ENCODE data around the gene APBA1.
"Not testable (repeated sequence)": the region's sequence is repeated elsewhere in the genome, so short reads cannot be mapped to it uniquely, and the experiment has no call there.

The APBA1 gene

DNA sequence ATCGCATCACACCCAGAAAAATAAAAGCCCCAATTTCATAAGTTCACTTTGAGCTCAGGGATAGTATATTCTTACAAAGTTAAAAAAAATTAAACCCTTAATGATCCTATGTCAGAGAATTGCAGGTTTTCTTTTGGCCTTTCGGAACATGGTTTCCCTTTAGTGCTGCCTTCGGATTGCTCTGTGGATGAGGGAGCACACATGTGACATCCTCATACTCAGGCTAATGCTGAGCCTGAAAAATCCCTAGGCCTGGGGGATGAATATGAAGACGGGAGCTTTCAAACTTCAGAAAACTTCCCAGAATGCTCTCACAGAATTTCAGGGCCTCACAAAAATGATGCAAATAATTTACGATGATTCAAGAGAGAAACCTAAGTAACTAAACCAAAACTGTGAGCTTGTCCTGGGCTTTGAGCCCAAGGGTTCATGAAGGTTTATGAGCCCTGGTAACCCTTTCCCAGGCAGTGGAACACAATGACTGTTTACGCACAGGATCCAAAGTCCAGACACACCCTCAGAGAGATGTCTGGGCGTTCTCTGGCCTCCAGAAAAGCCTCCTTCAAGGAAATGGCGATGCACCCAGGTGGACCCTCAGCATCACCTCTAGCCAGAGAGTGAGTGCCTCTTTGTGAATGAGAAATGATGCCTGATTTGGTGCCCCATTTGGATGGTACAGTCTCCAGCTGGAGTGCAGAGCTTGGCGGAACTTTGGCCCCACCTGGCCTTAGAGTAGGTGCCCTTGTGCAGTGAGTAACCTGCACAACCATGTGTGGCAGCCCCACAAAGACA lies 201.8 kb downstream of the APBA1 start:
- DNase-seq: no peak

DNA sequence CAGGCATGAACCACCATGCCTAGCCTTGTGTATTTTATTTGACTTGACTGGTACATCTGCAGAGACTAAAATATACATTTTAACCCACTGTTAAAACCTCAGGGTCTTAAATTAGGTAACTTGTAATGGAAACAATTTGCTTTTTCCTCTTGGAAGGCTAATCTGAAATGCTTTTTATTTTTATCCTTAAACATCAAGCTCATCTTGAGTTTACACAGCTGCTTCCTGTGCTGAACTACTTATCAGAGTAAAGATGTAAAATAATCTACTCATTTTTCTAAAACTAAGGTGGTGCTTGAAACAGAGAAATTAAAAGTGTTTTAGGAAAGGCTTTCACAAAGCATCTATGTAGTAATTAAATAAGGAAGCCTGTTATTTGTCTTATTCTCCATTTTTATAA lies 203.0 kb downstream of the APBA1 start:
- no peak for DNase-seq

- DNase-seq: no peak
Observed at GRCh38 chr9:69468380-69468779, 203.8 kb downstream of the APBA1 start.

DNA sequence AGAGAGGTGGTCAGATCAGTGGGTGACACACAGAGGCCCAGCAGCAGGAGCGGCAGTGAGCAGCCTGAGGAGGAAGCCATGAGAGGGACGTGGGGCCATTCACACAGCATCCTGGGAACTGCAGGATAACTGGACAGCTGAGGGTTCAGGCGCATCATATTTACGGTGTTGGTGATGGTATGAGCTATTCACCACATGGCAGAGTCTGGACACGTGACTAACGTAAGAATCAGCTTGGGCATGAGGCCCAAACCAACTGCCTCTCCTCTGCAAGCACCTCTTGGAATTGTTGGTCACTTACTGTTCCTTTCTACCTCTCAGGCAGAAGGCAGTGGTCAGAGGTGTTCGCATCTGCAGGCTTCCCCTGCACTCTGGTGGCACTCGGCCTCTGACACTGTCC lies 206.0 kb downstream of the APBA1 start:
- DNase-seq: no peak

DNA sequence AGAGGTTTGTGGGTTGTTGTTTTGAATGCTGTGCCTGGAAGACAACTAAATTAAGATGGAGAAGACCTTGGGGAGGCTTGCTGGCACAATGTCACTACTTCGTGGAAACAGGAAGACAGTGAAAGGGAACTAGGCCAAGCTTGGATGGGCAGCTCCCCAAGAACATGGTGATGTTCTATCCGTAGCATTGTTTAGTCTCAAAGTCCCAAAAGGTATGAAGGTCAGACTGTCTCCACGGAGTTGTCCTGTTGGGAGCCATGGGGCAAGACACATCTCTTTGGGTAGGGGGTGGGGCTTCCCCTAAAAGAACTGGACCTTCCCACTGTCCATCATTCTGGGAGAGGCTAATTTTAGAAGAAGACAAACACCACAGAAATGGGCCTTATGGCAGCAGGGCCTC lies 206.7 kb downstream of the APBA1 start:
- DNase-seq: no peak

DNA sequence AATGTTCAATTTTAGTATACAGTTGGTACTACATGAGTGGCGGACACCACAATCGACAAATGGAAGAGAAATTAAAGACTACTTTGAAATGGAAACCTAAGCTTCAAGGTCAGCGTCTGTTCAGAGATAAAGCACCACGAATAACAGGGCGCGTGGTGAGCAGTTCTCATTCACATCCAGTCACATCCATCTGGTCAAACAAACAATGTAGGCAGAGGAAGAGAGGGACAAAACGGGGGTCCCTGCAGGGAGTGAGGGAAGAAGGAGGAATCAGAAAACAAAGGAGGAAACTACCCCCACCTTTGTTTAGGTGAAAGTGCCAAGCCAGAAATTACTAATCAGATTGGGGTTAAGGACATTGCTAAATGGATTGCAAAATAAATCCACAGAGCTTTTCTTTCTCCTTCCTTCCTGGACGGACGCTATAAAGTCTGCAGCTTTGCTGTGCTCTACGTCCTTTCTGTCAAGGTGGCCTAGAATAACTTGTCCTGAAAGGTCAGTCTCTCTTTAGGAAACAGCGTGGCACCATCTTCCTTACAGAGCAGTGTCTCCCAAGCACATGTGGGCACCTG lies 208.6 kb downstream of the APBA1 start:
- no peak for DNase-seq

DNA sequence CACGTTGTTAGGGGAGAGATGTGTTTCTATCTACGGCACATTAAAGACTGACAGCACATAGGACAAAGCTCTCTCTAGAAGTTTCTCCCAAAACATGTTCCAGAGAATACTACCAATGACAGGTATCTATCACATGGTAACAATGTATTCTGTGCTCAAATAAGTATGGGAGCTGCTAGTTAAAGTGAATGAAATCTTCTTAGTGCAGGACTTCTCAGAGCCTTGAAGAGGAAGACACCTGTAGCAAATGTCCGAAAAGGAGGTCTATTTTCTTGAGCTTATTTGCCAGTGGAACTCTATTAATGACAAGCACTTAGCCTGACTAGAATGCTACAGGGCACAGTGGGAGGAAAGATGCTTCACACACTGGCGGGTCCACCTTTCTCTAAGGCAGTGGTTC lies 209.8 kb downstream of the APBA1 start:
- DNase-seq: no peak

DNA sequence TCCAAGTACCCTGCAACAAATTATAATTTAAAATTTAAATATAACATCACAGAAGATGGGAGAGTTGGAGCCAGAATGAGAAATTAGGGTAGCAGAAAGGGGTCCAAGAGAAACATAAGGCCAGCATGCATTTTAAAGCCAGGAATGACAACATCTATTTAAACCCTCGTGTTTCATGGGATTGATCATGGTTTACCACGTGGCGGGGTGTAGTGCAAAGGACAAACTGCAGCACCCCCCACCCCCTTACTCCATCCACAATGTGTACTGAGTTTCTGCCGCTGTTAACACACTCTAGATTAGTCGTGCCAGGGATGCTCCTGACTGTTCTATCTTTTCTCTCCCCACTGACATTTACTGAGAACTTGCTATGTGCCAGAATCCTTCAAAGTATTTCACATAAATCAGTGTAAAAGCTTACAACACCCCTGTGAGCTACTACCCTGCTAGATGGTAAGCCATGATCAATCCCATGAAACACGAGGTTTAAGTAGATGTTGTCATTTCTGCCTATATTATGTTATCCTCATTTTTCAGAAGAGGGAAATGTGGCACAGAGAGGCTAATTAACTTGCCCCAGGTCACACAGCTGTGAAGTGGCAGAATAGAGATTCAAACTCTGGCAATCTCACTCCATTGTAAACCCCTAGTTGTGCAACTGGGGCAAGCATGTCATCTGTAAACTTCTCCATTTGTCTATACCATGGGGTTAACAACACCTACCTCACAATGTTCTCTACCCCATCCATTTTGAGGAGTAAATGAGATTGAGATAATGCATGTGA lies 210.9 kb downstream of the APBA1 start:
- DNase-seq: no peak

DNA sequence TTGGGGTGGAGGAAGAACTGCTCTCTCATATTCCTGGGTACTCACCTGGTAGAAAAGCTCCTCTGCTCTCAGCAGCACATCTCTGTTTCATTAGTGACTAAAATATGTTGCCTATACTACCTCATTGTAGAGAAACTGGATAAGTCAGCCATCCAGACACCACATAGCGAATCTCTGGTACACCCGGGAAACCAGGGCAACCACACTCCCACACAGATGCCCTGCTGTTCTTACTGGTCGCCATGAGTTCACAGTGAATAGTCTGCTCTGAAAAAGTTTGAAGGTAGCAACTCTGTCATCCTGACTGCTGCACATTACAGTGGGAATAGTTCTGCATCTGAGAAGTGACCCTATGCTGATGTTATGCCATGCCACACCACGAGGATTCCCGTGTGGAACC lies 212.2 kb downstream of the APBA1 start:
- no peak for DNase-seq

DNA sequence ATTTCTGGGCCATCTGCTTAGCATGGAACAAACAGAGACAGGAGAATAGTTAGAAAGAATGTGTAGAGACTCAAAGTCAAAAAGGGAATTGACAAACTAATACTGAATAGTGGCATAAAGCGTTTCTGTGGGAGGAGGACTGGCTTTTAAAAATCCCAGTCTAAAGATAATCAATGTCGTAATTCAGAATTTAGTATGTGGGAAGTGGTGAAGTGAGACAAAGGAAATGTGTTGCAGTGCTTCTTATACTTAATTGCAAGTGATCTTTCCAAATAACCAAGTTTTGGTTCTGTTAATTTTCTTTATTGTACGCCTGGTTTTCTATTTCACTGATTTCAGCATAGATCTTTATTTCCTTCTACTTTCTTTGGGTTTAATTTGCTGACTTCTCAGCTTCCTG lies 214.0 kb downstream of the APBA1 start:
- no peak for DNase-seq

DNA sequence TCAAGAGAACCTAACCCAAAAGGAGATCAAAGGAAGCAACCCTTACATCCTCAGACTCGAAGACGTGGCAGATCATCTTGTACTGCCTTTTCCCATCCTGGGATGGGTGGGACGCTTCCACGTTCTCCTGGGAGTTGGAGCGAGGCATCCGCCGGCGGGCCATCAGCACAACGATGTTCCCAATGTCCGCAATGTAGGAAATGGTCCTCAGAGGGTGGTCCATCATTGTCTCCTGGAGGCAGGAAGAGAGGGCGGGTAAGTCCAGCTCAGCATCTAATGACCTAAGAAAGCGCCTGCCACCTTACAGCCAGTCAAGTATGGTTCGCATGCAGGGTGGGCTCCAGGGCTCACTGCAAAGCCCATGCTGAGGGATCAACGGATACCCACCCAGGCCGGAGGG lies 216.0 kb downstream of the APBA1 start:
- DNase-seq: no peak

DNA sequence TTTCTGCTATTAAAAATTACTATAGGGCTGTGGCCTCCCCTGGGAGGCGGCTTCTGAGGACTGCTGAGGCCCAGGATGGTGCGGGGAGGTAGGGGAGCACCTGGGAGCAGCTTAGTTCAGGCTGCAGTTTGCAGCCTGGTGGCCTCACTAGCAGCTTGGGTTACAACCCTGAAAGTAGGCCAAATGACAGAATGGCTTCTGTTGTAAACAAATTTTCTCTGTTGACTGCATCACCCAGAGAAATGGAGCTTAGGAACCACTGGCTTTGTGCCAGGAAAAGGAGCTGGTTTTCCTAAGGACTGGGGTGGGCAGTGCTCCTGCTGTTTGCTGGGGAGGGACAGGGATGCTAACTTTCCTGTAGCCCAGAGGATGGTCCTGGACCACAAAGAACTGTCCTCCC lies 216.9 kb downstream of the APBA1 start:
- no peak for DNase-seq

DNA sequence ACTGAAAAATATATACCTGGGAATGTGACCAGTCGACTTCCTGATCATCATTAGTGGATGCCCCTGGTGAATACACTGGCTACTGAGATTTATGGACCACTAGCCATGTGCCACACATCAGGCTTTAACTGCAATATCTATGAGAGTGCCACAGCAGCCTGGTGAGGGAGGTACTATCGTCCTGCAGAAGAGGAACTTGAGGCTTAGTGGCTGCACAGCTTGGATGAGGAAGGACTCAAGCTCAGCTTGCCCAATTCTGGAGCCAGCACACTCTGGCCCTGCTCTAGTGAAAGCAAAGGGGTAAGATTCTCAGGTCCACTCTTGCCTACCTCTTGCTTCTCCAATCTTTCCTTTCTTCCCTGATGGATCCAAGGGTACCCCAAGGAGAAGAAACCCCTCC lies 217.8 kb downstream of the APBA1 start:
- no peak for DNase-seq

- no peak for DNase-seq
Observed at GRCh38 chr9:69453746-69454145, 218.4 kb downstream of the APBA1 start.

- no peak for DNase-seq
Observed at GRCh38 chr9:69452110-69452782, 219.9 kb downstream of the APBA1 start.

GRCh38 chr9:69446496-69446895 lies 225.7 kb downstream of the APBA1 start:
- no peak for DNase-seq

DNA sequence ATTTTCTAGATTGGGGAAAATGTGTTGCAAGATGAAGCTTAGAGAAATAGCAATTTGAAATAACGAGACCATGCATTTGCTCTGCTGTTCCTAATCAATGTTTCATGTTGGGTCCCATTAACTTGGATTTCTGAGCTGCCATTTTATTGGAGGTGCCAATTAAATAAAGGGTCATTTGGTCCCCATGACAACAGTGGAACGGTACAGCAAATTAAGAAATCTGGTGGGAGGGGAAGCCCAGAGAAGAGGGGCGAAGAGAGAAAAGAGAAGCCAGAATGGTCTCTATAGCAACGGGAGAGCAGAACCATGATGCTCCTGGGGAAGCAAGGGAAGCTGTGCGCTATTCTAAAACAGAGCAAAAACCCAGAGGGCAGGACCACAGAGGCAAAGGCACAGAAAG lies 226.9 kb downstream of the APBA1 start:
- no peak for DNase-seq

DNA sequence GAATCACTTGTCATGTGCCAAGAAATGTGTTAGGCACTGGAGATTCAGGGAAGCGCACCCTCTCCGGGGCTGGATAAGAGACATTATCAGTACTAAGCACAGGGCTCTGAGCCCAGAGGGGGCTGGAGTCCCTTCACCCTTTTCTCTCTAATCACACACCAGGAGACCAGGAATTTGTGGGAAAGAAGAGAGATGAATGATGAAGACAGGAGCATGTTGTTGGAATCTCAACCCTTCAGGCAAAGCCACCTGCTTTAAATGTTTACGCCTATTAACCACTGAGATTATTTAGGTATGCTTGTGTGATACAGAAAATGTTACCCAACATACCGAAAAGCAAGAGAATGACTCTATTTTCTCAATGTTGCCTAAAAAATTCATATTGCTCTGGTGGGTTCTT lies 227.4 kb downstream of the APBA1 start:
- DNase-seq: no peak

DNA sequence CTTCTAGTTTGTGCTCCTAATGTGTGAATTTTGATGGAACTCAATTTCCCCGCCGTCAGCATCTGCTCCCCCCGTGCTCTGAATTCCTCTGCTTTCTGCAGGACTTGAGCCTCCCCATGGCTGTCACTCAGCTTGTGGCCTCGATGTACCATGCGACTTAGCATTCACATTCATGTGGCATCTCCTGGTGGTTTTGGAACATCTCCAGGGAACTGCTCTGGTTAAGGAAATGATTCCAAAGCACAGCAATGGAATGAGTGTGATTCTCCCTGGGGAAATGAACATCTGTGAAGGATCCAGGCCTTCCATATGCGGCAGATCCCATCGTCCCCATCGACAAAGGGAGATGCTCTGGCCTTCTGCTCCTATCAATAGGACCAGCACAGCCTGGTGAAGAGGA lies 228.2 kb downstream of the APBA1 start:
- no peak for DNase-seq

- DNase-seq: no peak
Observed at GRCh38 chr9:69443178-69443577, 229.0 kb downstream of the APBA1 start.

DNA sequence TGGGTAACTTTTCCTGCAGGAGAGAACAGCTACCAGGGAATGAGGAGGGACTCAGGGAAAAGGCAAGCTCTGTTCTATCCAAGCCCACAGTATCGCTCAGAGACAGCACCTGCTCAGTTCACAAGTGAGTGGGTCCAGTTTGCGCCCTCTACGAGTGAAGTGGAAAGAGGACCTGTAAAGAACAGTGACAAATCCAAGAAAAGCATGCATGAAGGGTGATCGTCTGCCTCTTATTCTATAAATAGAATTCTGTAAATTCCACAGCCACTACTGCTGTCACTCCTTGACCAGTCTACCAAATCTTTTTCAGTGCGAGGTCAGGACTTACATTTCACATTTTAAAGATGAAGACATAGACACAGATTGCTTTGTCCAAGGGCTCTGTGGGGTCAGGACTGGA lies 229.7 kb downstream of the APBA1 start:
- DNase-seq: no peak

GRCh38 chr9:69440254-69440955 lies 231.8 kb downstream of the APBA1 start:
- not testable (repeated sequence) for DNase-seq

GRCh38 chr9:69439654-69440053 lies 232.5 kb downstream of the APBA1 start:
- DNase-seq: not testable (repeated sequence)

Data from activated CD4-positive, alpha-beta T cell treated with anti-CD3 and anti-CD28 coated beads for 48 hours (primary cell).